Lung (tissue), 12 donors: ENCODE measurements around the gene AKAP6. TPM values are rescaled to one million over a fixed set of nuclear protein-coding genes. Genes with fewer than 3 reads are reported as not detected.

Experiments used
- ATAC-seq: fragments of 200-7000 bp; cut with Tn5 transposase; one replicate; pipeline ENCODE4 v1.9.1; 2020; ENCODE audit warnings: moderate number of reproducible peaks; ENCODE audit not compliant: insufficient read depth, low FRiP score
- DNase-seq, 3 donors: peaks; one replicate each; pipeline ENCODE4 v3.0.0-alpha.2; 2013 to 2017
- H3K27ac ChIP-seq, 2 donors: one replicate each; pipeline ENCODE4 v1.5.1; 2013; ENCODE audit warnings: mild to moderate bottlenecking in 2 of 2, moderate library complexity in 2 of 2, control low read depth in 1 of 2, inconsistent platforms in 1 of 2, low read depth in 1 of 2, low read length in 1 of 2
- H3K27me3 ChIP-seq, 3 donors: one replicate each; pipeline ENCODE4 v1.5.1; 2013; ENCODE audit warnings: low read length in 2 of 3; ENCODE audit not compliant: control insufficient read depth in 3 of 3, insufficient read depth in 3 of 3
- H3K36me3 ChIP-seq, 4 donors: one replicate each; pipeline ENCODE4 v1.5.1; 2013; ENCODE audit warnings: low read length in 4 of 4, mild to moderate bottlenecking in 1 of 4, moderate library complexity in 1 of 4; ENCODE audit not compliant: control insufficient read depth in 4 of 4, insufficient read depth in 4 of 4
- H3K4me1 ChIP-seq, 5 donors: one replicate each; pipeline ENCODE4 v1.5.1; 2013; ENCODE audit warnings: low read length in 5 of 5, mild to moderate bottlenecking in 2 of 5, moderate library complexity in 1 of 5; ENCODE audit not compliant: control insufficient read depth in 5 of 5, insufficient read depth in 5 of 5
- H3K4me3 ChIP-seq: one replicate; pipeline ENCODE4 v1.5.1; 2013; ENCODE audit warnings: mild to moderate bottlenecking, control low read depth, moderate library complexity
- H3K9ac ChIP-seq, 2 donors: one replicate each; pipeline ENCODE4 v1.5.1; 2013; ENCODE audit warnings: low read length in 2 of 2, control low read depth in 1 of 2; ENCODE audit not compliant: insufficient read depth in 1 of 2
- H3K9me3 ChIP-seq, 4 donors: one replicate each; pipeline ENCODE4 v1.5.1; 2013; ENCODE audit warnings: low read length in 3 of 4, mild to moderate bottlenecking in 1 of 4, moderate library complexity in 1 of 4; ENCODE audit not compliant: control insufficient read depth in 4 of 4, insufficient read depth in 3 of 4
- WGBS, 2 donors: extraction: QIAGEN DNeasy Blood & Tissue Kit; methylation state at CpG; one replicate each; pipeline ENCODE4 v1.1.7; 2013; 5-methylcytosine and 5-hydroxymethylcytosine counted together
- polyA plus RNA-seq, 2 donors: library from polyadenylated mRNA; stranded (reverse); fragments of 200-250 nt; gene quantifications; one replicate each; pipeline ENCODE4 v1.2.1, GENCODE V29; 2013
- total RNA-seq, 2 donors: library from RNA; depleted of rRNA in 1 of 2; stranded (reverse); fragments of >200 nt in 1 of 2; gene quantifications; one replicate each; pipeline ENCODE4 v1.2.1, GENCODE V29; 2014 to 2021
- TF ChIP-seq, protein P1 (sequence below): IDR thresholded peaks from 2 replicates; pipeline ENCODE4 v1.5.1; 2012; ENCODE audit warnings: mild to moderate bottlenecking; ENCODE audit errors: control extremely low read depth, extremely low read depth
- donor health status: control.
- donor health status: control.
- donor health status: Bipolar disorder and iron deficiency.
- donor health status: healthy.
- donor health status: DM: yes; HTN: yes; CAD: no.

The AKAP6 gene
- total and polyA plus RNA-seq, 4 donors, result 1.5 to 27.1 (median 7.7) TPM

DNA sequence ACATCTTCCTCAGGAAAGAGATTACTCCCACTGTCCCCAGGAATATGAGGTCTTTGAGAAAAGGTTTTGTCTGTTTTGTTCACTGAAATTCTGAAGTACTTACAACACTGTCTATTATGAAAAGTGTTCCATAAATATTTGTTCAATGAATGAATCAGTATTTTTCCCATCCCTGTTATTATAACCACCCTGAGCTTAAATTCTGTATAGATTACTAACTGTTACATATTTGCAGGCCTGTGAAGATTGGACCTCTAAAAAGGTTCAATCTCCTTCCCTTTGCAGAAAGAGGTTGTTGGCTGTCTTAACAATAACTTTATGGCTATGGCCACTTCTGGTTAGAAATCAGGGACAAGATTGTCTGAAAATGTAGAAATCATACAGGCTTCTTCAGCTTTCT lies 435.0 kb downstream of the AKAP6 start:
- no peak for DNase-seq
- H3K9me3 ChIP-seq, result no peaks in the 10 kb centered on the region
- H3K36me3 ChIP-seq, result no peaks in the 10 kb centered on the region
- no peak overlapping the region for H3K27ac ChIP-seq
- ATAC-seq, result no peak
- TF ChIP-seq, protein P1, sequence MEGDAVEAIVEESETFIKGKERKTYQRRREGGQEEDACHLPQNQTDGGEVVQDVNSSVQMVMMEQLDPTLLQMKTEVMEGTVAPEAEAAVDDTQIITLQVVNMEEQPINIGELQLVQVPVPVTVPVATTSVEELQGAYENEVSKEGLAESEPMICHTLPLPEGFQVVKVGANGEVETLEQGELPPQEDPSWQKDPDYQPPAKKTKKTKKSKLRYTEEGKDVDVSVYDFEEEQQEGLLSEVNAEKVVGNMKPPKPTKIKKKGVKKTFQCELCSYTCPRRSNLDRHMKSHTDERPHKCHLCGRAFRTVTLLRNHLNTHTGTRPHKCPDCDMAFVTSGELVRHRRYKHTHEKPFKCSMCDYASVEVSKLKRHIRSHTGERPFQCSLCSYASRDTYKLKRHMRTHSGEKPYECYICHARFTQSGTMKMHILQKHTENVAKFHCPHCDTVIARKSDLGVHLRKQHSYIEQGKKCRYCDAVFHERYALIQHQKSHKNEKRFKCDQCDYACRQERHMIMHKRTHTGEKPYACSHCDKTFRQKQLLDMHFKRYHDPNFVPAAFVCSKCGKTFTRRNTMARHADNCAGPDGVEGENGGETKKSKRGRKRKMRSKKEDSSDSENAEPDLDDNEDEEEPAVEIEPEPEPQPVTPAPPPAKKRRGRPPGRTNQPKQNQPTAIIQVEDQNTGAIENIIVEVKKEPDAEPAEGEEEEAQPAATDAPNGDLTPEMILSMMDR, result no peak
- H3K4me3 ChIP-seq, result no peak overlapping the region
- no peak overlapping the region for H3K9ac ChIP-seq
- H3K4me1 ChIP-seq, result peaks cover 0 to 4% (median 0%) of the 10 kb centered on the region in 5 donors
- no peaks in the 10 kb centered on the region for H3K27me3 ChIP-seq

GRCh38 chr14:32770422-32770821 lies 441.3 kb downstream of the AKAP6 start:
- Histone ChIP-seq H3K9me3 (no peaks in the 10 kb centered on the region), H3K27ac (no peak overlapping the region), H3K27me3 (no peaks in the 10 kb centered on the region), H3K36me3 (peaks cover 0 to 6% (median 0%) of the 10 kb centered on the region in 4 donors), H3K4me1 (no peaks in the 10 kb centered on the region), H3K9ac (no peak overlapping the region), H3K4me3 (no peak overlapping the region)
- DNase-seq (no peak), ATAC-seq (no peak)
- TF ChIP-seq, protein P1, result no peak

GRCh38 chr14:32774214-32774613 lies 445.1 kb downstream of the AKAP6 start:
- TF ChIP-seq, protein P1, result no peak
- H3K9me3 ChIP-seq, result no peaks in the 10 kb centered on the region
- H3K4me1 ChIP-seq, result no peaks in the 10 kb centered on the region
- 65 to 73% methylated on average over 2 of the region's 2 CpGs for WGBS, 2 donors
- H3K27me3 ChIP-seq, result no peaks in the 10 kb centered on the region
- no peak overlapping the region for H3K9ac ChIP-seq
- peaks cover 0 to 6% (median 0%) of the 10 kb centered on the region in 4 donors for H3K36me3 ChIP-seq
- DNase-seq, result no peak
- ATAC-seq, result no peak
- no peak overlapping the region for H3K27ac ChIP-seq
- no peak overlapping the region for H3K4me3 ChIP-seq

GRCh38 chr14:32779840-32780239 lies 450.7 kb downstream of the AKAP6 start:
- Histone ChIP-seq H3K27me3 (no peaks in the 10 kb centered on the region), H3K4me1 (no peaks in the 10 kb centered on the region), H3K27ac (no peak overlapping the region), H3K9ac (no peak overlapping the region), H3K4me3 (no peak overlapping the region), H3K9me3 (no peaks in the 10 kb centered on the region), H3K36me3 (no peaks in the 10 kb centered on the region)
- DNase-seq, result no peak
- TF ChIP-seq, protein P1, result no peak
- WGBS, 2 donors, result 76 to 94% methylated on average over 1 of the region's 1 CpG
- no peak for ATAC-seq
